ENCODE data around the gene PLAAT2.

GRCh38 chr11:63567044-63567840 is 4.1 kb upstream of the PLAAT2 start:
- no peak for TF ChIP-seq CTCF (IDR thresholded peaks at IDR 0.05; ENCODE audit: poor library complexity)
- TF ChIP-seq EZH2 (IDR thresholded peaks at IDR 0.05; ENCODE audit: borderline replicate concordance) = no peak

All from hepatocyte (in vitro differentiated cells).